Measurements from ENCODE around the gene CELA2A.

The CELA2A gene

GRCh38 chr1:15456313-15456954, at the start of gene CELA2A:
CELA2A (plus strand) TSS chr1:15456732; CDS start chr1:15456754, 22 bp downstream.
- DNase-seq, result no peak

DNA sequence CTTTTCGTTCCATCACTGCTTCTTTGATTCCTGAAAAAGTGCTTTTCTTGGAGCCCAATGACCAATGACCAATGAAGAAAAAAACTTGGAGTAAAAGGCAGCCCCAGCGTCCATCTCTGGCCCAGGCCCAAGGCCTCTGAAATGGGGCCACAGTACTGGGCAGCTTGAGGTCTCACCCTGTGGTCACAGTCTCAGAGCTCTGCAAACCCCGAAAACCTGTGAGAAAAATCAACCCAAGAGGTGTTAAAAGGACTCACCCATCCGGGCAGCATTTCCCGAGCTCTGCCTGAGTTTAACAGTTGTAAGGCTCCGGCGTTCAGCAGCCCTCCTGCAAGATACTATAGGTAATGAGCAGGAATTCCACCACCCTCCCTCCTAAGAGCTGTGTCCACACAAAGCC, 49.0 kb upstream of the CELA2A start:
- no peak for DNase-seq

DNA sequence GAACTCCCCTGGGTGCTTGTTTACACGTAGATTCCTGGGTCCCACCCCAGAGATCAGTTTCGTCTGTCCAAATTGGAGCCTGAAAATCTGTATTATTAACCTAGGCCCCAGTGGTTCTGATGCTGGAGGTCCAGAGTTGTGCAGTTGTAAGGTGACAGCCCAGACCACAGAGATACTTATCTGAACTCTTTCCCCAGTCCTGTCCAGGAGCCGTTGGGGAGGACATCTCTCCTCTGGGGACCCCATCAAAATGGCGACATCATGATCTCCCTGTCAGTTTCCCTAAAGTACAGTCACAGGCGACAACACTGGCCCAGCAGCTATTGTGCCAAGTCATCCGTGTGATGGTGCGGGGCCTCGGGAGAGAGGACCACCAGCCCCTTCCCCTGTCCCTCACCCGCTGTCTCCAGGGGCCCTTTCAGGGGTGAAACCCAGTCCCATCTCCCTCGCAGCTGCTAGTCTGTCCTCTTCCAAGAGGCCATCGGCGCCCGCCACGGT, 47.6 kb upstream of the CELA2A start:
- no peak for DNase-seq

DNA sequence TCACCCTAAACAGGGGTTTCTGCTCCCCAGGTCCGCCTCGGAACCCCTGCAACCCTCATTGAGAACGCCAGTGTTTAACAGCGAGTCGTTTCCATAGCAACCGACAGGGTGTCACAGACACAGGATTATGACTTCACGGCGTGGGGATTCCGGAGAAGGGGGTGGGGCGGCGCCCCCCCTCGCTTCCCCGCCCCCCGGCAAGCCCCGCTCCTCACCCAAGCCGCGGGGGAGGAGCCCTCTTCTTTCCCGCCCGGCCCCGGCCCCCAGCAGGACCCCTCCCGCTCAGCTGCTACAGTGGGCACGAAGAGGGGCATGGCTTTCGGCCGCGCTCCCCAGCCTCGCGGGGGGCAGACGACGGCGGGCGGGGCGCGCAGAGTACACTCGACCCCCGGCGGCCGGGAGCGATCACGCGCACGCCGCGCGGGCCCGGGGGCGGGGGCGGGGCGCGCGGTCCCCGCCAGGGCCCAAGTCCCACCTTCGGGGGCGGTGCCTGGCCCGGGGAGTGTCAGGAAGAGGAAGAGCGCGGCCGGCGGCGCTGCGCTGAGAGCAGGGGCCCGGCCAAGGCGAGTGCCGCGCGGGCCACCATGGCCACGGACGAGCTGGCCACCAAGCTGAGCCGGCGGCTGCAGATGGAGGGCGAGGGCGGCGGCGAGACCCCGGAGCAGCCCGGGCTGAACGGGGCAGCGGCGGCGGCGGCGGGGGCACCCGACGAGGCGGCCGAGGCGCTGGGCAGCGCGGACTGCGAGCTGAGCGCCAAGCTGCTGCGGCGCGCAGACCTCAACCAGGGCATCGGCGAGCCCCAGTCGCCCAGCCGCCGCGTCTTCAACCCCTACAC, 46.9 kb upstream of the CELA2A start, which contains the start of gene EFHD2:
EFHD2 (plus strand) TSS at position 501 of the 835 bp plus-strand sequence; CDS start at position 585, 84 bp downstream.
- DNase-seq, result peak in 39 of 51 donors; percentile 13 to 81 (median 52)

- no peak for DNase-seq
Measured at GRCh38 chr1:15410223-15410883, 46.2 kb upstream of the CELA2A start.

GRCh38 chr1:15410884-15411245, 45.7 kb upstream of the CELA2A start:
- DNase-seq, result no peak

DNA sequence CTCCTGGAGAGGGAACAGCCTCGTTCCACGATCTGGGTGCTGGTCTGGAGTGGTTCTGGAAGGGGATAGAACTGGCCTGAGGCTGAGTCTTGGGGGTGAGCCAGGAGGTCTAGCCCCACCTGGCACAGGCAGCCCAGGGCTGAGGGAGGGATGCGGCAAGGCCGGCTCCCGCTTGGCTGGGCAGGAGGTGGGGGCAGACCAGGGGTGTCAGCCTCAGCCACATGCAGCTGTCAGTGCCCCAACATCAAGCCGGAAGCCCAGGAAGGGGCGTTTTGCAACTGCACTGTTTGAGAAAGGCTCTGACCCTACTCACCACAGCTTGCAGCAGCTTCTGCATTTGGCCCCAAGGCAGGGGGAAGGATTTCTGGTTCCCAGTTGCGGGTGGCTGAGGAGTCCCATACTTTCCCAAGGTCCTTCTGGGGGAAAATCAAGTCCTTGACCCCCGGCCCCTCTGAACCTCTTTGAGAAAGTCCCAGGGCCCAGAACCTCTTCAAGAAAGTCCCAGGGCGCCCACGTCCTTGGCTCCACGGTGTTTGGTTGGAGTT, 44.9 kb upstream of the CELA2A start:
- peak in 26 of 51 donors; percentile 4 to 46 (median 24) for DNase-seq

GRCh38 chr1:15412175-15412800, 44.2 kb upstream of the CELA2A start:
- DNase-seq, result peak in 4 of 51 donors; percentile 13 to 46 (median 32)

- DNase-seq, result peak in 29 of 51 donors; percentile 8 to 69 (median 27)
Measured at GRCh38 chr1:15412843-15413242, 43.7 kb upstream of the CELA2A start.

DNA sequence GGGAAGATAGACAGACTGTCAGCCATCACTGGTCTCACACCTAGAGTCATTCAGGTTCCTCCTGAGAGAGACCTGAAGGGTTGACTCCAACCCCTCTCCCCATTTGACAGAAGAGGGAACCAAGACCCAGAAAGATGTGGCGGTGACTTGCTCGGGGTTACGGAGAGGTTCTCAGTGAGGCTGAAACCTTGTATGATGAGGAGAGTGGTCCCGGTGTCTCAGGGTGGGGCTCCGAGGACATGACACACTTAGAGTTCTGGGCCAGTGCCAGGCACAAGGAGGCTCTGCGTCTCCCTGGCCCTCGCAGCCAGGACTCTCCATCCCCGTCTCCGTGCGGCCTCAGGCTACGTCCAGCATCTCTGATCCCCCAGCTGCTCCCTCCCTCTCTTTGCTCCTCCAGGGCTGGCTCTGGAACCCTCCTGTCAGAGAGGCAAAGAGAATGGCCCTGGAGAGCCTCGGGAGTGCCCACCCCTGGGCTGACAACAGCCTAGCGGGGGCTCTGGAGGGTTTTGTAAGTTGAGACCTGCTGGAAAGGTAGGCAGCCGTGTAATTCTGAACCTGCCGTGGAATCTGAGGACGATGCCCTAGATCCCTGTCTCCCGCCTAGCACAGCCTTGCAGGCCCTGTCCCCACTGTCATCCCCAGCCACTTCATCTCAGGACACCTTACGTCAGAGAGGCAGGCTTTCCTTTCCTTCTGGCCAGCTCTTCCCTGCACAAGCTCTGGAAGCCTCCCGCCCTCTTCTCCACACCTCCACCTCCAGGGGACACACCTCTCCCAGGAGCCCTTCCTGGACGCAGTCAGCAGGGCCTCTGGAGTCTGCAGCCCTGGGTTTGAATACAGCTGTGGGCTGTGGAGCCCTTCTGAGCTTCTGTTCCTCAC, 42.7 kb upstream of the CELA2A start:
- DNase-seq, result no peak

DNA sequence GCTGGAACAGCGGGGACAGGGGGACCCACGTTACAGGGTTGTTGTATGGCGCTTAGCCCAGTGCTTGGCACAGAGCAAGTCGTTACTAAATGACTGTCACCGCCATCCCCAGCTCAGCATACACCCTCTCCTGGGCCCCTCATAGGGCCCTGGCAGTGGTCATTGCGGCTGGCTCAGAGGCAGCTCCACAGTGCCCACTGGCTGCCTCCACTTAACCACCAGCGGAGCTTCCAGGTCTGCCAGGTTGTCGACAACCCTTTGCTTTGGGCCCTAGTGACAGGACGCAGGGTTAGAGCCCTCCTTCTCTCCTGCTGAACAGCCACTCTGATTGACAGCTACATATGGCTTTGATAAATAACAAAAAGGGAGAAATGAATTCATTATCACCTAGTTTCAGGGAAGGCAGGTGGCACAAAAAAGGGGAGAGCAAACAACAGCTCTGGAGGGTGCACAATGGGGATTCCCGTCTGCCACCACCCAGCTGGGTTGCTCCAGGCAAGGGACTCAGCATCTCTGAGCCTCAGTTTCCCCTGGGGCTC, 42.0 kb upstream of the CELA2A start:
- DNase-seq, result no peak

DNA sequence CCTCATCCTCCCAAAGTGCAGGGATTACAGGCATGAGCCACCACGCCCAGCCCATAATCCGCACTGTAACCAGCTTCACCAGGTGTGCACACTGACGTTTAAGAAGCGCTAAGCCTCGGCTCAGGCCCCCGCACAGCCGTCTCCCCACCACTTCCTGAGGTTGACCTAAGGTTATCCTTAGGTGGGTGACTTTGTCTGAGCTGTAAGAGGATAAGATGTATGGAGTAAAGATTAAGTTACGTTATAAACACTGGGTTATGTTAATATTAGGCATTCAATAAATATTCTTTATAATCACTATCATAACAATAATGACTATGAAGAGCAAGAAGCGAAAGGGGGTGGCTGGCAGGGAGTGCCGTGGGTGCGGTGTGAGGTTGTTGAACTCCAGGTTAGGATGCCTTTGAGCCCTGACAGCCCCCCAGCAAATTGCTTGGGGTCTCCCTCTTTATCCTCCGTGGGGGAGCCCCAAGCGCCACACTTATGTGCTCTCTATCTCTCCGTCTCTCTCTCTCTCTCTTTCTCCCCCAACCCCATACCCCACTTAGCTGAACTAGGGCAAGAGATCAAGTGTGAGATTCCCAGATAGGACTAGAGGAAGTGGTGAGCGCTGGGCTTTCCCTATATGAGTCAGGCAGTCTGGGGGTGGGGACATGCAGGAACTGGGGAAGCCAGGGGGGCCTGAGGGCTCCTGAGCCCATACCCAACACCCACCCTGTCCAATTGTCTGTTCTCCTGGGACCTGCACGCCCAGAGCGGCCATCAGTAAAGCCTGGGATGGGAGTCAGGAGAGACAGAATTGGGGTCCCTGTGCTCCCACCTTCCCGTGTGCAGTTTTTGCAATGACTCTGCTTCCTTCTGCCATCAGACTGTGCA, 39.2 kb upstream of the CELA2A start:
- peak in 8 of 51 donors; percentile 7 to 26 (median 10) for DNase-seq

DNA sequence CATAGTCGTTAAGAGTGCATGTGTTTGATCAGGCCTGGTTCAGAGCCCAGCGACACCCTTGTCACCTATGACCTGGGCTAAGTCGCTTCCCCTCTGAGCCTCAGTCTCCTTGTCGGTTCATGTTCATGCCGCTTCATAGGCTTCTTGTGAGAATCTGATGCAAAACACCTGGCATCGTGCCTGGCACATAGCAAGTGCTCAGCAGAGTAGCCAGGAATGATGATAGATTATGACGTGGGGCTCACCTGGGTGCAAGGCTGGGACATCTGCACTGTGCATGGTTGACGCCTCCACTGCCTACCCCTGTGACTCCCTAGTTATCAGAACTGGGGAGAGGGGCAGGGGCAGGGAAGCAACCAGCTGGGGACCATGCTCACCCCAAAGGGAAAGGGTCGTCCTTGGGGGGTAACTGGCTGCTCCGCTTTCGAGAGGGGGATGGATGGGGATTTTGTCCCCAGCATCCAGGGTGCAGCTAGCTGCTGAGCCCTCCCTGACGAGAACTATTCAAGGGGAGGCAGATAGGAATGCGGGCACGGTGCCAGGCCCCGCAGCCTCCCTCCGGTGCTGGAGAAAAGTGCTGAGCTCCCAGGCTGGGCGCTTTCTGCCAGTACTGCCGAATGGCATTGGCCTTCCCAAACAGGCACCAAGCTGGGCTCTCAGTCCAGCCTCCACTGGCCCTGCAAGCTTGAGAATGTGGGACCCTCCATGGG, 37.6 kb upstream of the CELA2A start:
- DNase-seq, result no peak

DNA sequence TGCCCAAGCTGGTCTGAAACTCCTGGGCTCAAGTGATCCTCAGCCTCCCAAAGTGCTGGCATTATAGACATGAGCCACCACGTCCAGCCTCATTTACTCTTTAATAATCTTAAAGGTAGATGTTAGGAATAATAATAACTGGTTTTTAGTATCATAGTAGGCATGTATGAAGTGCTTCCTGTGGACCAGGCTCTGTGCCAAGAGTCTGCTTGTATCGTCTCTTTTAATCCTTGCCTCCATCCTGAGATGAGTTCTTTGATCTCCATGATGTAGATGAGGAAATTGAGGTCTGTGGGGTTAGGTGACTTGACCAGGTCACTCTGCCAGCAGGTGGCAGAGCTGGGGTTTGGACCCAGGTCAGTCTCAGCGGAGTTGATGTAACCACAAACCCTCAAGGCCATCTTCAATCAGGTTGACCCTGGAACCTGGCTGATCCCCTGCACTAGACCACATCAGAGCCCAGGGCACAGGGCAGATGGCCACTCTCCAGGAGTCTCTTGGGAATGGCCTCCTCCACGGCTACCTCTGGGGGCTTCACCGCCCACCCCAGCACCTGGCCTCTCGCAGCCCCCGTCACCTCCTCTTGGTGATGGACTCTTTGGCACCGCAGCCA, 35.6 kb upstream of the CELA2A start:
- DNase-seq, result no peak

DNA sequence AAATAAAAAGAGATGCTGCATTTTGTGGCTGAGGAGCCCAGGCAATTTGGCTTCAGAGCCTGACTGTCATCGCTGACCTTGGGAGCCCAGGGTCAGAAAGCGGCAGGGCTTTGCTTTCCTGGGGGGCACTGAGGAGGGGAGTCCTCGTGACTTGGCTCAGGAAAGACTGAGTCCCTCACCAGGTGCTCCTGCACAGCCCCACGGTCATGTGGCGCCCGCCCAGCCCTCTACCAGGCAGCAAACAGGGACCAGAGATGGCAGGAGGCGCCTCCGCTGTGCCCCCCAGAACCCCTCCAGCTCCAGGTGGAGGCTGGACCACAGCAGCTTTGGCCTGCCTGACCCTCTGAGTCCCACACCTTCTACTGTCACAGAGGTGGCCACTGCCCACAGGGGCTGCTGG, 33.7 kb upstream of the CELA2A start:
- no peak for DNase-seq

- DNase-seq, result no peak
Measured at GRCh38 chr1:15423355-15424077, 33.0 kb upstream of the CELA2A start.

DNA sequence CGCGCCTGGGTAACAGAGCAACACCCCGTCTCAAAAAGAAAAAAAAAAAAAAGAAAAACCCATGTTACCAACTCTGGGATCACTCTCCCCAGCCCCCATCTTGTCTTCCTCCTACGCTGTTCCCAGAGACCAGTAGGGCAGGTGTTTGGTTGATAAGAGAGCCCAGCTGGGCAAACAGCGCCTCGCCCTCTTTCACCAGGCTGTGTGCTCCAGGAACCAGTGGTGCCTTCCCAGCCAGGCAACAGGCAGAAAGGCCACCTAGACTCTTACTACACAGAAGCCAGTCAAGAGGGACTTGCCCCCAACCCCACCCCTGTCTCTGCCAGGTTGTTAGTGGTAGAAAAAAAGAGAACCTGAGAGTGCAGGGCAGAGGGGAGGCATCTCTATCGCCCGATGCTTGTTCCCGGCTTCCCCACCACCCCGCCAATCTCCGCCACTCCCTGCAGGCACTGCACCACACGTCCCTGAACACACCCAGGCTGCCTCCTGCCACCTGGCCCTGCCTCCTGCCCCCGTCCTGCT, 32.3 kb upstream of the CELA2A start:
- no peak for DNase-seq

All from hypothalamus (tissue), 51 donors.